ENCODE measurements around the gene TMCO6. TPM values are rescaled to one million over a fixed set of nuclear protein-coding genes. Genes with fewer than 3 reads are reported as not detected.
"Not testable (repeated sequence)": the region's sequence is repeated elsewhere in the genome, so short reads cannot be mapped to it uniquely, and the experiment has no call there.

The TMCO6 gene
- total RNA-seq, 1 donor from 2014 or later: 2.6 TPM

GRCh38 chr5:140635291-140636257, 3.7 kb upstream of the TMCO6 start:
- Histone ChIP-seq H3K4me1 (ENCODE audit: control insufficient read depth in 3 of 3, insufficient read depth in 3 of 3, low read length in 3 of 3) (peaks cover 23 to 32% (median 30%) of the 10 kb centered on the region in 3 donors), H3K27ac (ENCODE audit: low read depth, low read length) (no peak overlapping the region), H3K9ac (ENCODE audit: low read depth in 1 of 3, low read length in 3 of 3) (no peak overlapping the region), H3K36me3 (ENCODE audit: control insufficient read depth in 3 of 3, insufficient read depth in 3 of 3, low read length in 3 of 3) (no peaks in the 10 kb centered on the region), H3K9me3 (ENCODE audit: control insufficient read depth in 3 of 3, low read length in 3 of 3) (no peaks in the 10 kb centered on the region), H3K27me3 (ENCODE audit: control insufficient read depth in 3 of 3, insufficient read depth in 3 of 3, low read length in 3 of 3) (no peaks in the 10 kb centered on the region), H3K4me3 (ENCODE audit: low read length in 3 of 3) (no peak overlapping the region)

DNA sequence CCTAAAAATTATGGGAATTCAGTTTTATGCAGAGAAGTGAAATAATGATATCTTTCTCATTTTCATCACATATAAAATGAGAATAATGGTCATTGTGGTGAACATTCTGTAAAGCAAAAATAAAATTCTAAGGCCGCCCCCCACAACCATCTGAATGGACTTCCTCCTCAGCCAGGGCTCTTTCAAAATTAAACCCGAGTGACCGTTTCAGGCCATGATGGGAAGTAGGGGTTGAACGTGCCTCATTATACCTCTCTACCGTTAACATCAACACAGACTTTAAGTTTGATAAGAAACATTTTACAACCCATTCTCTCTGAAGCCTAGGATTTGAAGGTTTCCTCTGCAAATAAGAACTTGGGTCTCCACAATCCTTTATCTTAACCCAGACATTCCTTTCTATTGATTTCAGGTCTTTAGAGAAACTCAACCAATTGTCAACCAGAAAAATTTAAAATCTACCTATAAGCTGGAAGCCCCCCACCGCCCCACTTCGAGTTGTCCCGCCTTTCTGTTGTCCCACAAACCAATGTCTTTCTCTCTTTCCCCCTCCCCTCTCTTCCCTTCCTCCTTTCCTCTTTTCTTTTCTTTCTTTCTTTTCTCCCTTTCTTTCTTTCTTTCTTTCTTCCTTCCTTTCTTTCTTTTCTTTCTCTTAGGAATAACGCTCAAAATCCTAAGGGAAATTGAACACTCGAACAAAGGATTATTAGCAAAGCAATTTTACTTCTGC, 1.7 kb upstream of the TMCO6 start:
- Histone ChIP-seq H3K27ac (ENCODE audit: low read depth, low read length) (no peak overlapping the region), H3K4me3 (ENCODE audit: low read length in 3 of 3) (no peak overlapping the region), H3K4me1 (ENCODE audit: control insufficient read depth in 3 of 3, insufficient read depth in 3 of 3, low read length in 3 of 3) (peaks cover 20 to 33% (median 20%) of the 10 kb centered on the region in 3 donors), H3K27me3 (ENCODE audit: control insufficient read depth in 3 of 3, insufficient read depth in 3 of 3, low read length in 3 of 3) (no peaks in the 10 kb centered on the region), H3K9ac (ENCODE audit: low read depth in 1 of 3, low read length in 3 of 3) (no peak overlapping the region), H3K9me3 (ENCODE audit: control insufficient read depth in 3 of 3, low read length in 3 of 3) (no peaks in the 10 kb centered on the region), H3K36me3 (ENCODE audit: control insufficient read depth in 3 of 3, insufficient read depth in 3 of 3, low read length in 3 of 3) (peaks cover 3 to 13% (median 8%) of the 10 kb centered on the region in 3 donors)

- Histone ChIP-seq H3K27ac (ENCODE audit: low read depth, low read length) (peak overlapping the region; percentile 92), H3K9ac (ENCODE audit: low read depth in 1 of 3, low read length in 3 of 3) (peak overlapping the region; percentile 67 to 94 (median 84)), H3K36me3 (ENCODE audit: control insufficient read depth in 3 of 3, insufficient read depth in 3 of 3, low read length in 3 of 3) (peaks cover 13 to 24% (median 18%) of the 10 kb centered on the region in 3 donors), H3K4me1 (ENCODE audit: control insufficient read depth in 3 of 3, insufficient read depth in 3 of 3, low read length in 3 of 3) (peaks cover 10 to 26% (median 10%) of the 10 kb centered on the region in 3 donors), H3K4me3 (ENCODE audit: low read length in 3 of 3) (peak overlapping the region; percentile 75 to 88 (median 79))
- H3K27me3 ChIP-seq (ENCODE audit: control insufficient read depth in 3 of 3, insufficient read depth in 3 of 3, low read length in 3 of 3); H3K9me3 ChIP-seq (ENCODE audit: control insufficient read depth in 3 of 3, low read length in 3 of 3): not testable (repeated sequence)
These were observed 428 bp upstream of the TMCO6 start for GRCh38 chr5:140638898-140639147.

DNA sequence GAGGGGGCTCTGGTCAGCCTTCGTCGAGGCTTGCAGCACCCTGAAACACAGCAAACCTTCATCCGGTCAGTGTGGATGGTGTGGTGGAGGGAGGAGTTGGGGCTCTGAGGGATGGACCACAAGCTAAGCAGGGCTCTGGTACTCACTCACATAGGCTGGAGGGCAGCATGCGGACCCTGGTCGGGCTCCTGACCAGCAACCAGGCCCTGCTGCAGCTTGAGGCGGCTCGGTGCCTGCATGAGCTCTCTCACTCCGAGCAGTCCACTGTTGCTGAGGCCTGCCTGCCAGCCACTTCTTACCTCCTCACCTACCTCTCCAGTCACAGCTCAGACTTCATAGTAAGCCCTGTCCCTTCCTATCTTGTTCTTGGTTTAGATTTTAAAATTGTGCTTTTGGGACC, 2.5 kb downstream of the TMCO6 start:
- peaks cover 17 to 33% (median 17%) of the 10 kb centered on the region in 3 donors for H3K4me1 ChIP-seq (ENCODE audit: control insufficient read depth in 3 of 3, insufficient read depth in 3 of 3, low read length in 3 of 3)
- peaks cover 30 to 42% (median 32%) of the 10 kb centered on the region in 3 donors for H3K36me3 ChIP-seq (ENCODE audit: control insufficient read depth in 3 of 3, insufficient read depth in 3 of 3, low read length in 3 of 3)
- H3K27ac ChIP-seq (ENCODE audit: low read depth, low read length): no peak overlapping the region

DNA sequence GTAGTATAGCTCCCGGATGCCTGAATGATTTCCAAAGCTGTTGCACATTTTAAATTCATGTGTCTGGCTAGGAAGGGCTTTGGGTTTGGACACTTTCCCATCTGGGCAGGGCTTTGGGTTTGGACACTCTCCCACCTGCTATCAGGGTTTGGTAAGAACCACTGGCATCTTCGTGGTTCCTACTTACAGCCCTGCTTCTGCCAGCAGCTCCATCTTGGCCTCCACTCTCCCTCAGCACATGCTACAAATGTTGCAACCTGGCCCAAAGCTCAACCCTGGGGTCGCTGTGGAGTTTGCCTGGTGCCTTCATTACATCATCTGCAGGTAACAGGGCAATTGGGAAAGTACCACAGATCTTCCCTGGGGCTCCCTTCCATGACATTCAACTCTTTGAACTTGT, 3.5 kb downstream of the TMCO6 start:
- H3K4me1 ChIP-seq (ENCODE audit: control insufficient read depth in 3 of 3, insufficient read depth in 3 of 3, low read length in 3 of 3): peaks cover 21 to 36% (median 21%) of the 10 kb centered on the region in 3 donors

More for the DNA sequence above, 2.5 kb downstream of the TMCO6 start:
- H3K27me3 ChIP-seq (ENCODE audit: control insufficient read depth in 3 of 3, insufficient read depth in 3 of 3, low read length in 3 of 3): no peaks in the 10 kb centered on the region
- no peak overlapping the region for H3K4me3 ChIP-seq (ENCODE audit: low read length in 3 of 3)
- no peak overlapping the region for H3K9ac ChIP-seq (ENCODE audit: low read depth in 1 of 3, low read length in 3 of 3)
- H3K9me3 ChIP-seq (ENCODE audit: control insufficient read depth in 3 of 3, low read length in 3 of 3): no peaks in the 10 kb centered on the region

DNA sequence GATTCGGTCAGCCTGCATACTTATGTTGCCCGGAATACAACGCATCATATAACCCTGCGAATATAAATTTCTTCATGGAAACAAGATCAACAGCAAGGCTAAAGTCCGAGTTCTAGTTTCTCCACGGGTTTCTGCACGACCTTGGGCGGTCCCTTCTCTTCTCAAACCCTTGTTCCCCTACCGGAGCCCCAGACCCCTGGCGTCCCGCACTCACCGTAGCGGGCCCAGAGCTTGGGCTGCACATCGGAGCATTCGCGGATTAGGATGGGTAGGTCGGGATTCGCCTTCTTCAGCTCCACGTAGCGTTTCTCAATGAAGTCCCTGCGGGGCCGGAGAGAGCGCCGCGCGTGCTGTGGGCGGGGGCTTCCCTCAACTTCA, 7.8 kb downstream of the TMCO6 start:
- Histone ChIP-seq H3K9me3 (ENCODE audit: control insufficient read depth in 3 of 3, low read length in 3 of 3) (no peaks in the 10 kb centered on the region), H3K27me3 (ENCODE audit: control insufficient read depth in 3 of 3, insufficient read depth in 3 of 3, low read length in 3 of 3) (no peaks in the 10 kb centered on the region), H3K4me1 (ENCODE audit: control insufficient read depth in 3 of 3, insufficient read depth in 3 of 3, low read length in 3 of 3) (peaks cover 15 to 27% (median 20%) of the 10 kb centered on the region in 3 donors), H3K4me3 (ENCODE audit: low read length in 3 of 3) (peak overlapping the region; percentile 82 to 98 (median 94)), H3K27ac (ENCODE audit: low read depth, low read length) (peak overlapping the region; percentile 84), H3K9ac (ENCODE audit: low read depth in 1 of 3, low read length in 3 of 3) (peak overlapping the region; percentile 74 to 96 (median 92)), H3K36me3 (ENCODE audit: control insufficient read depth in 3 of 3, insufficient read depth in 3 of 3, low read length in 3 of 3) (peaks cover 46 to 51% (median 48%) of the 10 kb centered on the region in 3 donors)

More for the DNA sequence above, 3.5 kb downstream of the TMCO6 start:
- no peak overlapping the region for H3K9ac ChIP-seq (ENCODE audit: low read depth in 1 of 3, low read length in 3 of 3)
- no peaks in the 10 kb centered on the region for H3K27me3 ChIP-seq (ENCODE audit: control insufficient read depth in 3 of 3, insufficient read depth in 3 of 3, low read length in 3 of 3)
- H3K36me3 ChIP-seq (ENCODE audit: control insufficient read depth in 3 of 3, insufficient read depth in 3 of 3, low read length in 3 of 3): peaks cover 32 to 42% (median 32%) of the 10 kb centered on the region in 3 donors
- H3K4me3 ChIP-seq (ENCODE audit: low read length in 3 of 3): no peak overlapping the region
- no peaks in the 10 kb centered on the region for H3K9me3 ChIP-seq (ENCODE audit: control insufficient read depth in 3 of 3, low read length in 3 of 3)
- no peak overlapping the region for H3K27ac ChIP-seq (ENCODE audit: low read depth, low read length)

- Histone ChIP-seq H3K4me3 (ENCODE audit: low read length in 3 of 3) (no peak overlapping the region), H3K36me3 (ENCODE audit: control insufficient read depth in 3 of 3, insufficient read depth in 3 of 3, low read length in 3 of 3) (peaks cover 64 to 87% (median 84%) of the 10 kb centered on the region in 3 donors), H3K4me1 (ENCODE audit: control insufficient read depth in 3 of 3, insufficient read depth in 3 of 3, low read length in 3 of 3) (peaks cover under 1 to 4% (median 2%) of the 10 kb centered on the region in 3 donors), H3K27ac (ENCODE audit: low read depth, low read length) (no peak overlapping the region), H3K9ac (ENCODE audit: low read depth in 1 of 3, low read length in 3 of 3) (no peak overlapping the region), H3K9me3 (ENCODE audit: control insufficient read depth in 3 of 3, low read length in 3 of 3) (no peaks in the 10 kb centered on the region), H3K27me3 (ENCODE audit: control insufficient read depth in 3 of 3, insufficient read depth in 3 of 3, low read length in 3 of 3) (no peaks in the 10 kb centered on the region)
These were observed 19.6 kb downstream of the TMCO6 start for GRCh38 chr5:140658870-140659269.

DNA sequence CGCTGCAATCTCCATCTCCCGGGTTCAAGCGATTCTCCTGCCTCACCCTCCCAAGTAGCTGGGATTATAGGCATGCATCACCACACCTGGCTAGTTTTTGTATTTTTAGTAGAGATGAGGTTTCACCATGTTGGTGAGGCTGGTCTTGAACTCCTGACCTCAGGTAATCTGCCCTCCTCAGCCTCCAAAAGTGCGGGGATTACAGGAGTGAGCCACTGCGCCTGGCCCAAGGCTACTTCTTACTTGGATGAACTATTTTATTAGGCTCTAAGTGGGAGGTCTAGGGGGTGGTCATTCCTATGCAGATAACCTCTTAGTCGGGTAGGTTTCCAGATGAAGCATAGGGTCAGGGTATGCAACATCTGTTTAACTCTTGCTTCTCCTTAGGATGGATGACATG, 21.1 kb downstream of the TMCO6 start:
- peaks cover 54 to 72% (median 69%) of the 10 kb centered on the region in 3 donors for H3K36me3 ChIP-seq (ENCODE audit: control insufficient read depth in 3 of 3, insufficient read depth in 3 of 3, low read length in 3 of 3)
- H3K4me1 ChIP-seq (ENCODE audit: control insufficient read depth in 3 of 3, insufficient read depth in 3 of 3, low read length in 3 of 3); H3K27ac ChIP-seq (ENCODE audit: low read depth, low read length): not testable (repeated sequence)

DNA sequence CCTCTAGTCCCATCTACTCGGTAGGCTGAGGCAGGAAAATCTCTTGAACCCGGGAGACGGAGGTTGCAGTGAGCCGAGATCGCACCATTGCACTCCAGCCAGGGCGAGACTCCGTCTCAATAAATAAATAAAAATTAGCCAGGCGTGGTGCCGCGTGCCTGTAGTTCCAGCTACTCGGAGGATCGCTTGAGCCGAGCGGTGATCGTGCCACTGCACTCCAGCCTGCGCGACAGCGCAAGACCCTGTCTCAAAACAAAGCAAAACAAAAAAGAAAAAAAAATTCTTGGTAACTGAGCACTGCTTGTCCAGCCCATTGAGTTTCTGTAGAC, 24.7 kb downstream of the TMCO6 start:
- peak overlapping the region; percentile 63 to 98 (median 95) for H3K9ac ChIP-seq (ENCODE audit: low read depth in 1 of 3, low read length in 3 of 3)
- peaks cover 11 to 13% (median 13%) of the 10 kb centered on the region in 3 donors for H3K4me1 ChIP-seq (ENCODE audit: control insufficient read depth in 3 of 3, insufficient read depth in 3 of 3, low read length in 3 of 3)
- H3K27me3 ChIP-seq (ENCODE audit: control insufficient read depth in 3 of 3, insufficient read depth in 3 of 3, low read length in 3 of 3): no peaks in the 10 kb centered on the region
- H3K27ac ChIP-seq (ENCODE audit: low read depth, low read length): peak overlapping the region; percentile 78
- no peaks in the 10 kb centered on the region for H3K9me3 ChIP-seq (ENCODE audit: control insufficient read depth in 3 of 3, low read length in 3 of 3)
- peak overlapping the region; percentile 68 to 100 (median 97) for H3K4me3 ChIP-seq (ENCODE audit: low read length in 3 of 3)
- H3K36me3 ChIP-seq (ENCODE audit: control insufficient read depth in 3 of 3, insufficient read depth in 3 of 3, low read length in 3 of 3): peaks cover 47 to 58% (median 57%) of the 10 kb centered on the region in 3 donors

More for the DNA sequence above, 21.1 kb downstream of the TMCO6 start:
- H3K4me3 ChIP-seq (ENCODE audit: low read length in 3 of 3); H3K9ac ChIP-seq (ENCODE audit: low read depth in 1 of 3, low read length in 3 of 3); H3K9me3 ChIP-seq (ENCODE audit: control insufficient read depth in 3 of 3, low read length in 3 of 3); H3K27me3 ChIP-seq (ENCODE audit: control insufficient read depth in 3 of 3, insufficient read depth in 3 of 3, low read length in 3 of 3): not testable (repeated sequence)

Data from skeletal muscle tissue (tissue), 4 donors.